Calu3 (cell line): Measurements from ENCODE around the gene MOCOS. TPM values are rescaled to one million over a fixed set of nuclear protein-coding genes. Genes with fewer than 3 reads are reported as not detected.

Source experiments
- BruUV-seq: library from RNA; stranded (reverse); fragments of 400-500 nt; replicated peaks from 2 replicates; lab custom pipeline; 2021; lab: Mats Ljungman, UMichigan
- CTCF ChIA-PET: fragments of 300-600 bp; sonication (Branson Sonifier 250); formaldehyde crosslinking; loops from one replicate; lab custom pipeline; 2022; ENCODE audit warnings: antibody characterized with exemption; lab: Charles Lee
- DNase-seq: peaks from one replicate; pipeline ENCODE4 v3.0.0; 2022
- H3K27ac Mint-ChIP-seq: one replicate; pipeline ENCODE4 v1.8.0; 2022; ENCODE audit warnings: mixed read lengths; ENCODE audit not compliant: unreplicated experiment
- H3K27me3 Mint-ChIP-seq: one replicate; pipeline ENCODE4 v1.8.0; 2022; ENCODE audit warnings: mixed read lengths; ENCODE audit not compliant: unreplicated experiment
- H3K36me3 Mint-ChIP-seq: one replicate; pipeline ENCODE4 v1.8.0; 2022; ENCODE audit warnings: mild to moderate bottlenecking, moderate library complexity, mixed read lengths; ENCODE audit not compliant: insufficient read depth, unreplicated experiment
- H3K4me1 Mint-ChIP-seq: one replicate; pipeline ENCODE4 v1.8.0; 2022; ENCODE audit warnings: mild to moderate bottlenecking, low read depth, mixed read lengths; ENCODE audit not compliant: unreplicated experiment
- H3K4me3 Mint-ChIP-seq: one replicate; pipeline ENCODE4 v1.8.0; 2022; ENCODE audit warnings: mild to moderate bottlenecking, low read depth, moderate library complexity, mixed read lengths; ENCODE audit not compliant: unreplicated experiment
- H3K9me3 Mint-ChIP-seq: one replicate; pipeline ENCODE4 v1.8.0; 2022; ENCODE audit warnings: low read depth, mixed read lengths; ENCODE audit not compliant: unreplicated experiment
- intact Hi-C: fragments of 100-400 bp; cut with micrococcal nuclease; formaldehyde crosslinking; loops from one replicate; pipeline ENCODE4 v1.10.0; 2022; ENCODE audit not compliant: unreplicated experiment
- total RNA-seq: library from RNA; stranded (reverse); gene quantifications from 2 replicates; pipeline ENCODE4 v1.2.3, GENCODE V29; 2022
- TF ChIP-seq, protein P1 (sequence below): fragments of 200-600 bp; IDR thresholded peaks from one replicate; pipeline ENCODE4 v1.8.0; 2022; ENCODE audit warnings: antibody characterized with exemption; ENCODE audit not compliant: unreplicated experiment

Gene MOCOS
- total RNA-seq, 1 experiment from 2014 or later, result 24.5 TPM

DNA sequence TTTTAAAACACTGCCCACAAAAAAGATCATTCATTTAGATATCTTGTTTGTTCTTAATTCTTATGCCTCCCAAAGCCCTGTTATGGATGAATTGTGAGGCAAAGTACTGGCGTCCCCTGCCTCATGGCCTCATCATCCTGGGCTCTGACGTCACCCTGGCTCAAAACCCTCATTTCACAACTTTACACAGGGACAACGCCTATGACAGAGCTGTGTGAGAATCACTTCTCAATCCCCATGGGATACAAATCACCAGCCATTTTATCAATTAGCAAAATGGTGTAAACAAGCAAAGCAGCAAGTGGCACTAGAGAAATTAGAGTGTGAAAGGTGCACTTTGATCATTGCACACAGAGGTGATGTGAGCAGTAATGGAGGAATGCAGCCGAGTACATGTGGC lies 126.8 kb downstream of the MOCOS start:
- CTCF ChIA-PET, result interaction anchor here (0.7 kb wide), 1 partner anchor 16 kb away, joined by 4 read pairs; no protein-coding TSS in a partner anchor
- peaks cover 4% of the 10 kb centered on the region for H3K9me3 Mint-ChIP-seq
- BruUV-seq, result no TSS peak
- TF ChIP-seq, protein P1, sequence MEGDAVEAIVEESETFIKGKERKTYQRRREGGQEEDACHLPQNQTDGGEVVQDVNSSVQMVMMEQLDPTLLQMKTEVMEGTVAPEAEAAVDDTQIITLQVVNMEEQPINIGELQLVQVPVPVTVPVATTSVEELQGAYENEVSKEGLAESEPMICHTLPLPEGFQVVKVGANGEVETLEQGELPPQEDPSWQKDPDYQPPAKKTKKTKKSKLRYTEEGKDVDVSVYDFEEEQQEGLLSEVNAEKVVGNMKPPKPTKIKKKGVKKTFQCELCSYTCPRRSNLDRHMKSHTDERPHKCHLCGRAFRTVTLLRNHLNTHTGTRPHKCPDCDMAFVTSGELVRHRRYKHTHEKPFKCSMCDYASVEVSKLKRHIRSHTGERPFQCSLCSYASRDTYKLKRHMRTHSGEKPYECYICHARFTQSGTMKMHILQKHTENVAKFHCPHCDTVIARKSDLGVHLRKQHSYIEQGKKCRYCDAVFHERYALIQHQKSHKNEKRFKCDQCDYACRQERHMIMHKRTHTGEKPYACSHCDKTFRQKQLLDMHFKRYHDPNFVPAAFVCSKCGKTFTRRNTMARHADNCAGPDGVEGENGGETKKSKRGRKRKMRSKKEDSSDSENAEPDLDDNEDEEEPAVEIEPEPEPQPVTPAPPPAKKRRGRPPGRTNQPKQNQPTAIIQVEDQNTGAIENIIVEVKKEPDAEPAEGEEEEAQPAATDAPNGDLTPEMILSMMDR, result no peak
- H3K36me3 Mint-ChIP-seq, result peaks cover 5% of the 10 kb centered on the region
- no peak overlapping the region for H3K27ac Mint-ChIP-seq
- DNase-seq, result no peak
- H3K4me3 Mint-ChIP-seq, result no peak overlapping the region
- H3K27me3 Mint-ChIP-seq, result no peaks in the 10 kb centered on the region
- intact Hi-C loops, result no loop called here
- peaks cover 46% of the 10 kb centered on the region for H3K4me1 Mint-ChIP-seq

- Mint-ChIP-seq H3K27ac (no peak overlapping the region), H3K27me3 (no peaks in the 10 kb centered on the region), H3K4me1 (peaks cover 39% of the 10 kb centered on the region), H3K36me3 (peaks cover 5% of the 10 kb centered on the region), H3K4me3 (no peak overlapping the region), H3K9me3 (peaks cover 5% of the 10 kb centered on the region)
- BruUV-seq, result no TSS peak
- CTCF ChIA-PET, result no interaction called here
- no peak for DNase-seq
- TF ChIP-seq, protein P1, result no peak
- intact Hi-C loops, result no loop called here
Observed at GRCh38 chr18:36314754-36315153, 127.5 kb downstream of the MOCOS start.

GRCh38 chr18:36315736-36316135 lies 128.4 kb downstream of the MOCOS start:
- Mint-ChIP-seq H3K4me1 (peaks cover 30% of the 10 kb centered on the region), H3K27me3 (no peaks in the 10 kb centered on the region), H3K27ac (no peak overlapping the region), H3K9me3 (peaks cover 5% of the 10 kb centered on the region), H3K36me3 (peaks cover 5% of the 10 kb centered on the region), H3K4me3 (no peak overlapping the region)
- CTCF ChIA-PET, result interaction anchor here (0.7 kb wide), 1 partner anchor 13 kb away, joined by 3 read pairs; no protein-coding TSS in a partner anchor
- TF ChIP-seq, protein P1, result no peak
- intact Hi-C loops, result no loop called here
- BruUV-seq, result no TSS peak
- no peak for DNase-seq

- CTCF ChIA-PET, result no interaction called here
- intact Hi-C loops, result no loop called here
- peaks cover 5% of the 10 kb centered on the region for H3K36me3 Mint-ChIP-seq
- no peak overlapping the region for H3K4me3 Mint-ChIP-seq
- BruUV-seq, result no TSS peak
- peaks cover 5% of the 10 kb centered on the region for H3K9me3 Mint-ChIP-seq
- H3K27ac Mint-ChIP-seq, result no peak overlapping the region
- H3K27me3 Mint-ChIP-seq, result no peaks in the 10 kb centered on the region
- peaks cover 30% of the 10 kb centered on the region for H3K4me1 Mint-ChIP-seq
- DNase-seq, result no peak
- TF ChIP-seq, protein P1, result no peak
Observed at GRCh38 chr18:36316246-36316645, 128.9 kb downstream of the MOCOS start.

Other genes starting within 250 kb of the MOCOS start
- gene RPRD1A, start 119.9 kb upstream of the MOCOS start, total RNA-seq, result 68.8 and 72.6 TPM in 2 replicates
- 54.4 and 62.9 TPM in 2 replicates for gene SLC39A6, start 58.2 kb upstream of the MOCOS start, total RNA-seq
- gene ELP2, start 57.6 kb upstream of the MOCOS start, total RNA-seq, result 75.8 and 82.2 TPM in 2 replicates
- gene FHOD3, start 110.2 kb downstream of the MOCOS start, total RNA-seq, result 1.4 and 2.9 TPM in 2 replicates